ENCODE results near the gene STRA8.
A peak's percentile ranks its signal among the peaks of the same experiment; 100 is the strongest.

STRA8 gene

GRCh38 chr7:135263321-135263970, 29.8 kb downstream of the STRA8 start:
- no peaks in the 10 kb centered on the region for H3K9me3 ChIP-seq (ENCODE audit: severe bottlenecking)
- ATAC-seq (ENCODE audit: low read depth) = no peak
- no peak for DNase-seq (ENCODE audit: low spot score)
- TF ChIP-seq CTCF (IDR thresholded peaks at IDR 0.05; ENCODE audit: poor library complexity, severe bottlenecking) = no peak
- H3K27me3 ChIP-seq (ENCODE audit: insufficient read depth, poor library complexity, severe bottlenecking) = no peaks in the 10 kb centered on the region
- no peaks in the 10 kb centered on the region for H3K4me1 ChIP-seq (ENCODE audit: insufficient read depth, poor library complexity, severe bottlenecking)
- no peaks in the 10 kb centered on the region for H3K36me3 ChIP-seq (ENCODE audit: low read depth)
- H3K27ac ChIP-seq (ENCODE audit: poor library complexity, severe bottlenecking) = no peak overlapping the region
- H3K4me3 ChIP-seq (ENCODE audit: severe bottlenecking) = no peak overlapping the region

DNA sequence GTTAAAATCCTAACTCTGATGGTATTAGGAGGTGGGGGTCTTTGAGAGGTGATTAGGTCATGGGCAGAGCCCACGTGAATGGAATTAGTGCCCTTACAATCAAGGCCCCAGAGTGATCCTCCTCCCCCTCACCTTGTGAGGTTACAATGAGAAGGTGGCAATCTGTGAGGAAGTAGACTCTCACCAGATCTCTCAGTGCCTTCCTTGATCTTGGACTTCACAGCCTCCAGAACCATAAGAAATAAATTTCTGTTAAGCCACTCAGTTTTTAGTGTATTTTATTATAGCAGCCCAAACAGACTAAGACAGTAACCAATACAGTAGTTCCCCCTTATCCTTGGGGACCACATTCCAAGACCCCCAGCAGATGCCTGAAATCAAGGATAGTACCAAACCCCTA, 32.0 kb downstream of the STRA8 start:
- no peaks in the 10 kb centered on the region for H3K27me3 ChIP-seq (ENCODE audit: insufficient read depth, poor library complexity, severe bottlenecking)
- no peaks in the 10 kb centered on the region for H3K4me1 ChIP-seq (ENCODE audit: insufficient read depth, poor library complexity, severe bottlenecking)
- H3K9me3 ChIP-seq (ENCODE audit: severe bottlenecking) = no peaks in the 10 kb centered on the region
- H3K4me3 ChIP-seq (ENCODE audit: severe bottlenecking) = no peak overlapping the region
- no peak overlapping the region for H3K27ac ChIP-seq (ENCODE audit: poor library complexity, severe bottlenecking)
- no peak for TF ChIP-seq CTCF (IDR thresholded peaks at IDR 0.05; ENCODE audit: poor library complexity, severe bottlenecking)
- DNase-seq (ENCODE audit: low spot score) (no peak), ATAC-seq (ENCODE audit: low read depth) (no peak)
- no peaks in the 10 kb centered on the region for H3K36me3 ChIP-seq (ENCODE audit: low read depth)

DNA sequence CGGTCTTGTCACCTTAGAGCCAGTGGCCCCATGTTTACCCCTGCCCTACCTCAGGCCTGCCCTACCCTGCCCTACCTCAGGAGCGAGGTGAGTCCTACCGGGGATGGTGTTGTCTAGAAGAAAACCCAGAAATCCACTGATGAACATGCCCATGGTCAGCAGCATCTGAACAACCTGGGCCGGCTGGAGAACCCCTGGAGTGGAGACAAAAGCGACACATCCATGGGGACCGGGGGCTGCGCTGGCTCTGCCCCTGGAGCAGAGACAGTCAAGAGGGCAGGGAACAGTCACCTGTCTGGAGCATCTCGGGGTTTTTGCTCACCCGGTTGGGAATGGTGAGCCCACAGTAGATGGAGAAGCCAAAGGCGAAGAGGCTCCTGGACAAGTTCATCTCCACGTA, 36.3 kb downstream of the STRA8 start:
- no peaks in the 10 kb centered on the region for H3K4me1 ChIP-seq (ENCODE audit: insufficient read depth, poor library complexity, severe bottlenecking)
- ATAC-seq (ENCODE audit: low read depth) = no peak
- no peaks in the 10 kb centered on the region for H3K27me3 ChIP-seq (ENCODE audit: insufficient read depth, poor library complexity, severe bottlenecking)

GRCh38 chr7:135270577-135271254, 37.1 kb downstream of the STRA8 start:
- Histone ChIP-seq H3K27ac (ENCODE audit: poor library complexity, severe bottlenecking) (no peak overlapping the region), H3K27me3 (ENCODE audit: insufficient read depth, poor library complexity, severe bottlenecking) (no peaks in the 10 kb centered on the region), H3K36me3 (ENCODE audit: low read depth) (no peaks in the 10 kb centered on the region), H3K4me1 (ENCODE audit: insufficient read depth, poor library complexity, severe bottlenecking) (no peaks in the 10 kb centered on the region), H3K9me3 (ENCODE audit: severe bottlenecking) (no peaks in the 10 kb centered on the region), H3K4me3 (ENCODE audit: severe bottlenecking) (no peak overlapping the region)
- TF ChIP-seq CTCF (IDR thresholded peaks at IDR 0.05; ENCODE audit: poor library complexity, severe bottlenecking) = no peak
- ATAC-seq (ENCODE audit: low read depth) (no peak), DNase-seq (ENCODE audit: low spot score) (peak; percentile 42)

More for the DNA sequence above, 36.3 kb downstream of the STRA8 start:
- Histone ChIP-seq H3K9me3 (ENCODE audit: severe bottlenecking) (no peaks in the 10 kb centered on the region), H3K36me3 (ENCODE audit: low read depth) (no peaks in the 10 kb centered on the region), H3K4me3 (ENCODE audit: severe bottlenecking) (no peak overlapping the region), H3K27ac (ENCODE audit: poor library complexity, severe bottlenecking) (no peak overlapping the region)
- DNase-seq (ENCODE audit: low spot score) = no peak
- no peak for TF ChIP-seq CTCF (IDR thresholded peaks at IDR 0.05; ENCODE audit: poor library complexity, severe bottlenecking)

GRCh38 chr7:135271255-135271615, 37.6 kb downstream of the STRA8 start:
- ATAC-seq (ENCODE audit: low read depth) (no peak), DNase-seq (ENCODE audit: low spot score) (no peak)
- Histone ChIP-seq H3K4me3 (ENCODE audit: severe bottlenecking) (no peak overlapping the region), H3K27me3 (ENCODE audit: insufficient read depth, poor library complexity, severe bottlenecking) (no peaks in the 10 kb centered on the region), H3K4me1 (ENCODE audit: insufficient read depth, poor library complexity, severe bottlenecking) (no peaks in the 10 kb centered on the region), H3K27ac (ENCODE audit: poor library complexity, severe bottlenecking) (no peak overlapping the region), H3K9me3 (ENCODE audit: severe bottlenecking) (no peaks in the 10 kb centered on the region), H3K36me3 (ENCODE audit: low read depth) (no peaks in the 10 kb centered on the region)
- no peak for TF ChIP-seq CTCF (IDR thresholded peaks at IDR 0.05; ENCODE audit: poor library complexity, severe bottlenecking)

Measured in RWPE2 (cell line).